Smooth muscle cell (in vitro differentiated cells): ENCODE measurements around the gene DCDC2B. TPM values are rescaled to one million over a fixed set of nuclear protein-coding genes. Genes with fewer than 3 reads are reported as not detected.
A peak's percentile ranks its signal among the peaks of the same experiment; 100 is the strongest.
"Not testable (repeated sequence)": the region's sequence is repeated elsewhere in the genome, so short reads cannot be mapped to it uniquely, and the experiment has no call there.

Experiments used
- DNase-seq: peaks from one replicate; lab custom pipeline; 2025; ENCODE audit not compliant: unreplicated experiment; lab: John Stamatoyannopoulos, UW
- H2AFZ ChIP-seq: fragments of 200-600 bp; sonication (generic); 2 replicates; pipeline ENCODE4 v1.6.0; 2016; ENCODE audit warnings: antibody characterized with exemption, low read depth, mild to moderate bottlenecking
- H3F3A ChIP-seq: fragments of 200-600 bp; sonication (generic); 2 replicates; pipeline ENCODE4 v1.6.0; 2017; ENCODE audit warnings: antibody characterized with exemption, low read depth
- H3K27ac ChIP-seq: fragments of 200-600 bp; sonication (generic); 2 replicates; pipeline ENCODE4 v1.5.1; 2016; ENCODE audit warnings: low read depth, mild to moderate bottlenecking
- H3K27me3 ChIP-seq: fragments of 200-600 bp; sonication (generic); 2 replicates; pipeline ENCODE4 v1.6.1; 2016; ENCODE audit warnings: low read depth, mild to moderate bottlenecking
- H3K36me3 ChIP-seq: fragments of 200-600 bp; sonication (generic); 2 replicates; pipeline ENCODE4 v1.5.1; 2016; ENCODE audit warnings: low read depth
- H3K4me1 ChIP-seq: fragments of 200-600 bp; sonication (generic); 2 replicates; pipeline ENCODE4 v1.5.1; 2016; ENCODE audit warnings: low read depth
- H3K4me2 ChIP-seq: fragments of 200-600 bp; sonication (generic); 2 replicates; pipeline ENCODE4 v1.6.0; 2016; ENCODE audit warnings: mild to moderate bottlenecking
- H3K4me3 ChIP-seq: fragments of 200-600 bp; sonication (generic); 2 replicates; pipeline ENCODE4 v1.5.1; 2016; ENCODE audit warnings: mild to moderate bottlenecking
- H3K79me2 ChIP-seq: fragments of 200-600 bp; sonication (generic); 2 replicates; pipeline ENCODE4 v1.6.0; 2016; ENCODE audit warnings: low read depth, mild to moderate bottlenecking
- H3K9ac ChIP-seq: fragments of 200-600 bp; sonication (generic); 2 replicates; pipeline ENCODE4 v1.6.0; 2016; ENCODE audit warnings: low read depth
- H3K9me3 ChIP-seq: fragments of 200-600 bp; sonication (generic); replicated peaks from 2 replicates; pipeline ENCODE4 v1.5.1; 2016; ENCODE audit warnings: low read depth
- H4K20me1 ChIP-seq: fragments of 200-600 bp; sonication (generic); 2 replicates; pipeline ENCODE4 v1.6.0; 2016; ENCODE audit warnings: low read depth
- CTCF ChIP-seq: fragments of 200-600 bp; sonication (generic); IDR thresholded peaks from 2 replicates; pipeline ENCODE4 v1.5.1; 2017; ENCODE audit warnings: borderline replicate concordance, mild to moderate bottlenecking, antibody characterized with exemption; ENCODE audit not compliant: insufficient read depth, poor library complexity, severe bottlenecking
- WGBS: methylation state at CpG from one replicate; pipeline ENCODE4 v1.1.7; 2016; ENCODE audit warnings: low lambda C conversion rate; 5-methylcytosine and 5-hydroxymethylcytosine counted together
- polyA plus RNA-seq: library from polyadenylated mRNA; unstranded; fragments of >200 nt; fragmentation: Nextera tagmentation; extraction: Ambion mirVana; gene quantifications from 2 replicates; pipeline ENCODE4 v1.2.1, GENCODE V29; 2016
- total RNA-seq: library from RNA; depleted of rRNA; stranded (reverse); fragments of >200 nt; gene quantifications from 2 replicates; pipeline ENCODE4 v1.2.3, GENCODE V29; 2014

DCDC2B gene
- total RNA-seq (not detected in 2 replicates), polyA plus RNA-seq (0.47 TPM in 1 of 2 replicates, not detected in the other)

- Histone ChIP-seq H3K27me3 (no peaks in the 10 kb centered on the region), H3K9ac (no peak within 1 kb of the TSS), H3K79me2 (no peaks in the 10 kb centered on the region), H3K4me3 (no peak within 1 kb of the TSS), H3K36me3 (no peaks in the 10 kb centered on the region), H3F3A (no peaks in the 10 kb centered on the region), H3K27ac (no peak within 1 kb of the TSS), H3K4me2 (no peak within 1 kb of the TSS), H2AFZ (no peak within 1 kb of the TSS), H3K9me3 (no peaks in the 10 kb centered on the region), H4K20me1 (no peaks in the 10 kb centered on the region), H3K4me1 (peaks cover 3% of the 10 kb centered on the region)
- 98% methylated on average over 5 of the region's 5 CpGs for WGBS
- DNase-seq, result no peak
- TF ChIP-seq CTCF, result no peak
Observed at GRCh38 chr1:32208891-32209328, at the start of gene DCDC2B. Gene DCDC2B (plus strand): TSS chr1:32209089. CDS start chr1:32209094, 5 bp downstream.

GRCh38 chr1:32159189-32159588, 49.7 kb upstream of the DCDC2B start:
- Histone ChIP-seq H2AFZ (no peak overlapping the region), H3K4me2 (no peak overlapping the region), H3K36me3 (peaks cover 28% of the 10 kb centered on the region)

DNA sequence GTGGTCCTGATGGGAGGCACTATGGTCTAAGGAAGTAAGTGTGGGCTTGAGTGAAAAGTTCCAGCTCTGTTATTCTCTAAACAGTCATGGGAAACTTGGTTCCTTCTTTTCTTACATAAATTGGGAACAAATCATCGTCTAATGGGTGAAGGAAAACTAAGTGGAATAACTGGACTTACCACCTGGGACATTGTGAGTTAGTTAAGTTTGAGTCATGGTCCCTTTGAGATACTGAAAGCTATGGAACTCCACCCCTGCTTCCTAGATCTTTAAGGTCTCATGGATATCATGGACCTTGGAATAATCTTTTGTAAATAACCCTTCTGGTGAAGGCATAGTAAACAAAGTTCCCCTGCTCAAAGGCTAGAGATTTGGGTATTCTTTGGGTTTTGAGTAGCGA, 45.5 kb upstream of the DCDC2B start:
- H3K36me3 ChIP-seq, result peaks cover 14% of the 10 kb centered on the region
- H3F3A ChIP-seq, result no peaks in the 10 kb centered on the region
- no peaks in the 10 kb centered on the region for H3K27me3 ChIP-seq
- H3K9ac ChIP-seq, result no peak overlapping the region
- no peak for DNase-seq
- H4K20me1 ChIP-seq, result no peaks in the 10 kb centered on the region
- H3K27ac ChIP-seq, result peak overlapping the region; percentile 31
- no peaks in the 10 kb centered on the region for H3K79me2 ChIP-seq
- H3K4me1 ChIP-seq, result no peaks in the 10 kb centered on the region
- WGBS, result 95% methylated on average over 2 of the region's 2 CpGs
- no peak for TF ChIP-seq CTCF
- no peak overlapping the region for H3K4me3 ChIP-seq
- no peaks in the 10 kb centered on the region for H3K9me3 ChIP-seq
- no peak overlapping the region for H2AFZ ChIP-seq
- no peak overlapping the region for H3K4me2 ChIP-seq

More at GRCh38 chr1:32159189-32159588, 49.7 kb upstream of the DCDC2B start:
- 86% methylated on average over 3 of the region's 3 CpGs for WGBS
- Histone ChIP-seq H4K20me1 (peaks cover 22% of the 10 kb centered on the region), H3K4me3 (no peak overlapping the region), H3K9ac (no peak overlapping the region), H3K9me3 (no peaks in the 10 kb centered on the region), H3F3A (no peaks in the 10 kb centered on the region), H3K4me1 (no peaks in the 10 kb centered on the region), H3K27ac (no peak overlapping the region), H3K27me3 (no peaks in the 10 kb centered on the region), H3K79me2 (peaks cover 5% of the 10 kb centered on the region)
- DNase-seq, result no peak
- no peak for TF ChIP-seq CTCF

GRCh38 chr1:32165633-32166032, 43.3 kb upstream of the DCDC2B start:
- not testable (repeated sequence) for H3K9ac ChIP-seq, H3K4me1 ChIP-seq, DNase-seq, H3F3A ChIP-seq, H4K20me1 ChIP-seq, H2AFZ ChIP-seq, H3K4me3 ChIP-seq, H3K9me3 ChIP-seq, H3K27me3 ChIP-seq, H3K27ac ChIP-seq, H3K4me2 ChIP-seq, H3K79me2 ChIP-seq
- 98% methylated on average over 10 of the region's 10 CpGs for WGBS
- peaks cover 14% of the 10 kb centered on the region for H3K36me3 ChIP-seq
